ENCODE measurements around the gene SMAD6. TPM values are rescaled to one million over a fixed set of nuclear protein-coding genes. Genes with fewer than 3 reads are reported as not detected.
A peak's percentile ranks its signal among the peaks of the same experiment; 100 is the strongest.

Gene SMAD6
- total RNA-seq, 6 experiments from 2014 or later = 10.2 to 18.1 (median 16.4) TPM

DNA sequence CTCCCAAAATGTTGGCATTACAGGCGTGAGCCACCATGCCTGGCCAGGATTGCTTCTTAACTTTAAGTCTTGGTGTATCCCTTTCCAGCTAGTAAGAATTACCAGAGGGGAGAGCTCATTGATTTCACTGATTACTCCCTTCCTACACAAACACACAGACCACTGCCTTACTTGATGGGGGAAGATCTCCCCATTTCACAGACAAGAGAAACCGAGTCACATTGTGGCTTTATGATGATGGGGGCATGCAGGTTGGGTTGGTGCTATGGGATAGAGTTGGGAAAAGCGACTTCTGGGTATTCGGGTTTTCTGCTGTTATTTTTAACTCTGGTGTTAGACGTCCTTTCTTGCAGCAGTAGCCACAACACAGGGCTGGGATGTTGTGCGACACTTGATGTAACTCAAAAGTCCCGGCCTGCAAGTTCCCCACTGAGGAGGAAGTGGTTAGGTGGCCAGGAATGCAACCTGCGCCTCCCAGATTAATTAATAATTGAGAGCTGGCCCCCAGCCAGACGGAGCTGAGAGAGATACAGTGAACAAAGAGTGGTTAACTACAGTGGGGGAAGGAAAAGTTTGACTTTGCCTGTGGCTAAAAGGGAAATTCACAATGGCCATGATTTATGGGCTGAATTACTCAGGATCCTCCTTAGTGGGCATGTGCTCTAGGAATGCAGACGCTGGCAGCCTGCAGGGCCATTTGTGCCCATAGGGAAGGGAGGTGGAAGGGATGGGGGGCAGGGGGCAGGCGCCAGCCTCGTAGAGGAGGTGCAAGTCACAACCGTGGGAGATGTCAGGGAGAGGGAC lies 63.6 kb downstream of the SMAD6 start:
- peaks cover 2% of the 10 kb centered on the region; the same call in 1 of the 2 replicates for H3K27me3 Mint-ChIP-seq (ENCODE audit: insufficient read depth)
- peak; percentile 68 for DNase-seq
- H3K4me3 Mint-ChIP-seq = peak overlapping the region; percentile 68
- H3K36me3 Mint-ChIP-seq (ENCODE audit: low read depth) = no peaks in the 10 kb centered on the region; the same call in 1 of the 2 replicates
- TF ChIP-seq, protein P1, sequence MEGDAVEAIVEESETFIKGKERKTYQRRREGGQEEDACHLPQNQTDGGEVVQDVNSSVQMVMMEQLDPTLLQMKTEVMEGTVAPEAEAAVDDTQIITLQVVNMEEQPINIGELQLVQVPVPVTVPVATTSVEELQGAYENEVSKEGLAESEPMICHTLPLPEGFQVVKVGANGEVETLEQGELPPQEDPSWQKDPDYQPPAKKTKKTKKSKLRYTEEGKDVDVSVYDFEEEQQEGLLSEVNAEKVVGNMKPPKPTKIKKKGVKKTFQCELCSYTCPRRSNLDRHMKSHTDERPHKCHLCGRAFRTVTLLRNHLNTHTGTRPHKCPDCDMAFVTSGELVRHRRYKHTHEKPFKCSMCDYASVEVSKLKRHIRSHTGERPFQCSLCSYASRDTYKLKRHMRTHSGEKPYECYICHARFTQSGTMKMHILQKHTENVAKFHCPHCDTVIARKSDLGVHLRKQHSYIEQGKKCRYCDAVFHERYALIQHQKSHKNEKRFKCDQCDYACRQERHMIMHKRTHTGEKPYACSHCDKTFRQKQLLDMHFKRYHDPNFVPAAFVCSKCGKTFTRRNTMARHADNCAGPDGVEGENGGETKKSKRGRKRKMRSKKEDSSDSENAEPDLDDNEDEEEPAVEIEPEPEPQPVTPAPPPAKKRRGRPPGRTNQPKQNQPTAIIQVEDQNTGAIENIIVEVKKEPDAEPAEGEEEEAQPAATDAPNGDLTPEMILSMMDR (IDR thresholded peaks at IDR 0.05) = no peak
- peaks cover 67% of the 10 kb centered on the region for H3K4me1 Mint-ChIP-seq (ENCODE audit: low read depth)
- H3K27ac Mint-ChIP-seq = peak overlapping the region; percentile 76
- no peaks in the 10 kb centered on the region for H3K9me3 Mint-ChIP-seq

DNA sequence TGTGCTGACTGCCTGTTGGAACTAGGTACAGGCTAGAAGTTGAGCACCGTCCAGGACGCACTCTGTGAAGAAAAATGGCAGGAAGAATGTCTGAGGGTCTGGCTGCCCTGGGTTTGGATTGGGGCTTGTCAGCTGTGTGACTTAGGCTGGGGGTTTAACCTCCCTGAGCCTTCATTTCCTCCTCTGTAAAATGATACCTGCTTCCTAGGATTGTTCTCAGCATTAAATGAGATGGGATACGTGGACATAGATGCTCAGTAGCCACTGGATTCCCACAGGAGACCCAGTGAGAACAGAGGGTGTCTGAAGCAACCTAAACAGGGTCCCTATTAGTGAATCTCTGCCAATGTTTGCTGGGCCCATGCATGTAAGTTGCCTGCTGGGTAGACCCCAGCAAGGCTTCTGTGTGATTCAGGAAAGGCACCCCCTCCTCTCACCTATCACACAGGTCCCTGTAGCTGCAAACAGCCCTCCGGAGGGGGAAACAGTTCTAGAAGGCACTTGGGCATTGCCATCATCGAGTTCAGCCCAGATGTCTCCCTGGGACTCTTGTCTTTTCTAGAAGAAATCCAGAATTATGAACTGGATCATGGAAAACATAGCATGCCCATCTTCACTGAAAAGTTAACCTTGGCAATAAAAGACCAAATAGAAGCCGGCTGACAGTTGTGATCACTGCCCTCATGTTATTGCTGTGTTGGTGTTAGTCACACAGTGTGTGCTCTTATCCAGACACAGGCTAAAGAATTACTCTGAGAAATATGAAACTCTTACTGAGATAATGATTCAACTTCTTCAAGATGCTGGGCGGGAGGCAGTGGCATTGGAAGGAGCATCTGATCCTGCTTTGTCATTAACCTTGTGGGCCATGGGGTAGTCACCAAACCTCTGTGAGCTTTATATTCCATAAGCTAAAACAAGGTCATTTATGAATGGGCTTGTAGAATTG lies 64.5 kb downstream of the SMAD6 start:
- H3K9me3 Mint-ChIP-seq = no peaks in the 10 kb centered on the region
- TF ChIP-seq, protein P1 (IDR thresholded peaks at IDR 0.05) = no peak
- H3K27ac Mint-ChIP-seq = peak overlapping the region; percentile 76
- DNase-seq = peak; percentile 77
- H3K27me3 Mint-ChIP-seq (ENCODE audit: insufficient read depth) = peaks cover 2% of the 10 kb centered on the region; the same call in 1 of the 2 replicates
- no peaks in the 10 kb centered on the region; the same call in 1 of the 2 replicates for H3K36me3 Mint-ChIP-seq (ENCODE audit: low read depth)
- peak overlapping the region; percentile 68 for H3K4me3 Mint-ChIP-seq
- peaks cover 58% of the 10 kb centered on the region for H3K4me1 Mint-ChIP-seq (ENCODE audit: low read depth)

DNA sequence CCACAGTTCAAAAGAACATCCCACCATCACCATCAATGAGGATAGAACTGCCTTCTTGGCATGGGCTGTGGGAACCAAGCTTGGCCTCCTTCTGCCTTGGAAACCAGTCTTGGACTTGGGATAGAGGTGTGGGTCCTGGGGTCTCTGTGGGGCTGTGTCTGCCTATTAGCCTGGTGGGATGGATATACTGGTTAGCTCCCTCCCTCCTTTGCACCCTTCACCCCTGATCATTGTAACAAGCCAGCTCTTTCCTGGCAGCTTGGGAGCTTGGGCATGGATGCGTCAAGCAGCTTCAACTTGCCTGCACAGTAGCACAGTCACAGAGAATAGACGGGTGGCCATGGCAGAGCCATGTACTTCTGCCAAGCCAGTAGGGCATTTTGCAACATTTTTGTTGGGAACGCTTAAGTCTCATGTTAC lies 65.2 kb downstream of the SMAD6 start:
- Mint-ChIP-seq H3K27ac (peak overlapping the region; percentile 76; the same call in 1 of the 2 replicates), H3K36me3 (ENCODE audit: low read depth) (no peaks in the 10 kb centered on the region; the same call in 1 of the 2 replicates), H3K4me3 (no peak overlapping the region), H3K9me3 (no peaks in the 10 kb centered on the region), H3K27me3 (ENCODE audit: insufficient read depth) (peaks cover 2% of the 10 kb centered on the region; the same call in 1 of the 2 replicates), H3K4me1 (ENCODE audit: low read depth) (peaks cover 51% of the 10 kb centered on the region)
- DNase-seq = no peak
- TF ChIP-seq, protein P1 (IDR thresholded peaks at IDR 0.05) = no peak

DNA sequence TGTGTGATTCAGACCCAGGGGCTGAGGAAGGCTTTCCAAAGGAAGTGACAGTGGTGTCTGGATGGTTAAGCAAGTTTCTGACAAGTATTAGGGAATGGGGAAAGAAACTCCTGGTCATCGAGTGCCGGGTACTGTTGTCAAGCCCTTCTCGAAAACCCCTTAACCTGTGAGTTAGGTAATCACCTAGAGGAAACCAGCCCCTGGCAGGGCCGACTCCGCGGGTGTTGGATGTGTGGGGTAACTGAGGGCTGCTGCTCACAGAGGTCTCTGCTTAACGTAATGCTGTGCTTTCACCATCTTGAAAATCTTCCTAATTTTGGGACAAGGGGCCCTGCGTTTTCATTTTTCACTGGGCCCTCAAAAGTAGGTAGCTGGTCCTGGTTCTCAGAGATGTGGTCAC lies 67.0 kb downstream of the SMAD6 start:
- no peak for DNase-seq
- Mint-ChIP-seq H3K9me3 (no peaks in the 10 kb centered on the region), H3K4me1 (ENCODE audit: low read depth) (peaks cover 54% of the 10 kb centered on the region), H3K27ac (no peak overlapping the region), H3K4me3 (no peak overlapping the region), H3K36me3 (ENCODE audit: low read depth) (no peaks in the 10 kb centered on the region; the same call in 1 of the 2 replicates), H3K27me3 (ENCODE audit: insufficient read depth) (peaks cover 2% of the 10 kb centered on the region; the same call in 1 of the 2 replicates)
- TF ChIP-seq, protein P1 (IDR thresholded peaks at IDR 0.05) = no peak
